NT2/D1 (cell line): ENCODE results near the gene C5AR2.

Experiments used
- YY1 ChIP-seq: IDR thresholded peaks from 2 replicates; pipeline ENCODE4 v1.6.1; 2011; ENCODE audit not compliant: insufficient read length, insufficient read depth
- ZNF274 ChIP-seq: IDR thresholded peaks from 2 replicates; pipeline ENCODE4 v1.6.1; 2011; ENCODE audit warnings: mild to moderate bottlenecking, low read depth, low read length

- TF ChIP-seq ZNF274 = no peak
- TF ChIP-seq YY1 = no peak
Measured at GRCh38 chr19:47376589-47377144, 44.7 kb downstream of the C5AR2 start.
